Lower lobe of right lung (tissue), 2 donors: ENCODE results near the gene EDN2. TPM values are rescaled to one million over a fixed set of nuclear protein-coding genes. Genes with fewer than 3 reads are reported as not detected.

Source experiments
- ATAC-seq, 2 donors: fragments of 200-7000 bp; cut with Tn5 transposase; one replicate each; pipeline ENCODE4 v1.9.1; 2020 to 2022; ENCODE audit warnings: mild to moderate bottlenecking in 2 of 2, moderate library complexity in 2 of 2
- DNase-seq: peaks from one replicate; pipeline ENCODE4 v3.0.0-alpha.2; 2020
- H3K27ac ChIP-seq: fragments of 200-600 bp; one replicate; pipeline ENCODE4 v1.8.0; 2022
- H3K27me3 ChIP-seq: fragments of 200-600 bp; one replicate; pipeline ENCODE4 v1.8.0; 2022; ENCODE audit warnings: low read depth
- H3K36me3 ChIP-seq: fragments of 200-600 bp; one replicate; pipeline ENCODE4 v1.8.0; 2022; ENCODE audit warnings: mild to moderate bottlenecking
- H3K4me1 ChIP-seq: fragments of 200-600 bp; one replicate; pipeline ENCODE4 v1.8.0; 2022
- H3K4me3 ChIP-seq: fragments of 200-600 bp; one replicate; pipeline ENCODE4 v1.8.0; 2022; ENCODE audit warnings: mild to moderate bottlenecking
- H3K9me3 ChIP-seq: fragments of 200-600 bp; one replicate; pipeline ENCODE4 v1.8.0; 2022
- CTCF ChIP-seq: fragments of 200-600 bp; IDR thresholded peaks from one replicate; pipeline ENCODE4 v1.8.0; 2022; ENCODE audit warnings: antibody characterized with exemption, mild to moderate bottlenecking
- intact Hi-C: fragments of 100-400 bp; cut with DNase I; formaldehyde crosslinking; loops from one replicate; pipeline ENCODE4 v1.11.0; 2022
- total RNA-seq: library from RNA; stranded (reverse); fragmentation: NEBNext Ultra II Directional; extraction: Animal tissue kit (Norgen Biotek cat#: 25700); gene quantifications from one replicate; pipeline ENCODE4 v1.2.1, GENCODE V29; 2021
- donor health status: DM: no; HTN: yes; CAD: no; lungs with severe emphysema.

EDN2 gene
- total RNA-seq, 1 donor from 2014 or later = 2.1 TPM

GRCh38 chr1:41515131-41515678 lies 30.7 kb upstream of the EDN2 start:
- intact Hi-C loops = no loop called here
- peak; percentile 59 to 60 for ATAC-seq
- no peaks in the 10 kb centered on the region for H3K9me3 ChIP-seq
- no peak for DNase-seq
- peak overlapping the region; percentile 11 for H3K27ac ChIP-seq
- no peaks in the 10 kb centered on the region for H3K27me3 ChIP-seq
- H3K4me1 ChIP-seq = peaks cover 31% of the 10 kb centered on the region
- H3K4me3 ChIP-seq = no peak overlapping the region
- H3K36me3 ChIP-seq = no peaks in the 10 kb centered on the region
- TF ChIP-seq CTCF = no peak

- H3K4me3 ChIP-seq = no peak overlapping the region
- intact Hi-C loops = no loop called here
- peak overlapping the region; percentile 11 for H3K27ac ChIP-seq
- DNase-seq (no peak), ATAC-seq (no peak)
- H3K9me3 ChIP-seq = no peaks in the 10 kb centered on the region
- TF ChIP-seq CTCF = no peak
- no peaks in the 10 kb centered on the region for H3K36me3 ChIP-seq
- peaks cover 31% of the 10 kb centered on the region for H3K4me1 ChIP-seq
- H3K27me3 ChIP-seq = no peaks in the 10 kb centered on the region
These were observed 29.9 kb upstream of the EDN2 start for GRCh38 chr1:41514381-41514780.

- H3K9me3 ChIP-seq = no peaks in the 10 kb centered on the region
- peak; percentile 8 for TF ChIP-seq CTCF
- peaks cover 31% of the 10 kb centered on the region for H3K4me1 ChIP-seq
- DNase-seq = no peak
- no peak overlapping the region for H3K4me3 ChIP-seq
- H3K36me3 ChIP-seq = no peaks in the 10 kb centered on the region
- intact Hi-C loops = no loop called here
- no peak for ATAC-seq
- no peaks in the 10 kb centered on the region for H3K27me3 ChIP-seq
- H3K27ac ChIP-seq = no peak overlapping the region
These were observed 28.9 kb upstream of the EDN2 start for GRCh38 chr1:41513383-41513735.

GRCh38 chr1:41512701-41513382 lies 28.4 kb upstream of the EDN2 start:
- intact Hi-C loops = no loop called here
- H3K9me3 ChIP-seq = no peaks in the 10 kb centered on the region
- no peaks in the 10 kb centered on the region for H3K27me3 ChIP-seq
- DNase-seq (no peak), ATAC-seq (no peak)
- H3K4me1 ChIP-seq = peaks cover 31% of the 10 kb centered on the region
- no peak for TF ChIP-seq CTCF
- no peaks in the 10 kb centered on the region for H3K36me3 ChIP-seq
- no peak overlapping the region for H3K27ac ChIP-seq
- no peak overlapping the region for H3K4me3 ChIP-seq

- Histone ChIP-seq H3K27me3 (no peaks in the 10 kb centered on the region), H3K27ac (no peak overlapping the region), H3K9me3 (no peaks in the 10 kb centered on the region), H3K4me3 (no peak overlapping the region), H3K36me3 (no peaks in the 10 kb centered on the region), H3K4me1 (peaks cover 23% of the 10 kb centered on the region)
- intact Hi-C loops = no loop called here
- DNase-seq = no peak
- ATAC-seq = no peak
- TF ChIP-seq CTCF = no peak
These were observed 26.7 kb upstream of the EDN2 start for GRCh38 chr1:41511239-41511540.
